CD4-positive, alpha-beta T cell treated with Interferon alpha-2 for 1 hour (primary cell): ENCODE results near the gene PTBP2.
A peak's percentile ranks its signal among the peaks of the same experiment; 100 is the strongest.

ENCODE experiments used
- DNase-seq, 2 donors: peaks; one replicate each; pipeline ENCODE4 v3.0.0-alpha.2; 2020 to 2022

The PTBP2 gene, protein sequence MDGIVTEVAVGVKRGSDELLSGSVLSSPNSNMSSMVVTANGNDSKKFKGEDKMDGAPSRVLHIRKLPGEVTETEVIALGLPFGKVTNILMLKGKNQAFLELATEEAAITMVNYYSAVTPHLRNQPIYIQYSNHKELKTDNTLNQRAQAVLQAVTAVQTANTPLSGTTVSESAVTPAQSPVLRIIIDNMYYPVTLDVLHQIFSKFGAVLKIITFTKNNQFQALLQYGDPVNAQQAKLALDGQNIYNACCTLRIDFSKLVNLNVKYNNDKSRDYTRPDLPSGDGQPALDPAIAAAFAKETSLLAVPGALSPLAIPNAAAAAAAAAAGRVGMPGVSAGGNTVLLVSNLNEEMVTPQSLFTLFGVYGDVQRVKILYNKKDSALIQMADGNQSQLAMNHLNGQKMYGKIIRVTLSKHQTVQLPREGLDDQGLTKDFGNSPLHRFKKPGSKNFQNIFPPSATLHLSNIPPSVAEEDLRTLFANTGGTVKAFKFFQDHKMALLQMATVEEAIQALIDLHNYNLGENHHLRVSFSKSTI

DNA sequence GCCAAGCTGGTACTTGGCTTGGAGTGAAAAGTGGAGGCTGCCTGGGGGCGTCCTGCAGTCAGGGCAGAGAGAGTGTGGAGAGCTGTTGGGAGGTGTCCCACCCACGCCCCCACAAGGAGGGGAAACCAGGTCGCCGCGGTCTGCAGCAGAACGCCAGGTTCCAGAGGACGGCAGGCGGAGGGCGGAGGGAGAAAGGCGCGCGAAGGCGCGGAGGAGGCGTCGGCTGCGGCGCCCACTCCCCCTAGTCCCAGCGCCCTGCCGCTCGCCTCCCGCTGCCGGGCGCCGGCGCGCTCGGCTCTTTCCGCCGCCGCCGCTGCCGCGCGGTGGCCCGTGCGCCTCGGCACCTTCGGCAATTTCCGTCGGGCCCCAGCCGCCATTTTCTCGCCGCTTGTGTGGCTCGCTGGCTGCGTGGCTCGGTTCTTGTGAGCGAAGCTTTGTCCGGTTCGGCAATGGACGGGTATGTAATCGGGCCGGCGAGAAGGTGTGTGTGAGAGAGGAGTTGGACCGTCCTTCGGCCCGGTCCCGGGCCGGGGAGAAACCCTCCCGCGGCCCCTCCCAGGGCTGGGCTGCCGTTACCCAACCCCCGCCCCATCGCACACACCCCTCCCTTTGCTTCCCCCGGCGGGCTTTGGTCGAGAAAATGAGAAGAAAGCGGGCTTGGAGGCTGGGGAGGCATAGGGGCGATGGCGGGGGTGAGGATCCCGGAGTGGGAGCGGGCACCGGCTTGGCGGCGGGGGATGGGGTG, at the start of gene PTBP2:
TSS of gene PTBP2 (plus strand) at position 369 of the 745 bp plus-strand sequence. CDS start at position 450, 81 bp downstream.
- peak; percentile 76 to 84 for DNase-seq

DNA sequence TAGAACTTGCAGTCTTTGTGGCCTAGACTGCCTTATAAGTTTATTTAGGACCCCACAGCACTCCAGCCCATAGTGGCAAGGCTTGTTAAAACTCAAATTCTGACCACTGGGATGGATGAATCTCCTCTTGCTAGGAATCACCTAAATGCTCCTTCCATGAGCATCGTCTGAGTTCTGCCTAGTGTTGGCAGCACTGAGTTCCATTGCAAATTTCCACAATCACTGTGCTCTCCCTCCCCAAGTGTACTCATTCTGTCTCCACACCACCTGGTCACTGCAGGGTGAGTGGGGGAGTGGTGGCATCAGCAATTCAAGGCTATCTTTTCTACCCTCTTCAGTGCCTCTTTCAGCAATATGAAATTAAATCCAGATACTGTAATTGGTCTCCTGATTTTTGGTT, 46.7 kb upstream of the PTBP2 start:
- DNase-seq, result no peak

DNA sequence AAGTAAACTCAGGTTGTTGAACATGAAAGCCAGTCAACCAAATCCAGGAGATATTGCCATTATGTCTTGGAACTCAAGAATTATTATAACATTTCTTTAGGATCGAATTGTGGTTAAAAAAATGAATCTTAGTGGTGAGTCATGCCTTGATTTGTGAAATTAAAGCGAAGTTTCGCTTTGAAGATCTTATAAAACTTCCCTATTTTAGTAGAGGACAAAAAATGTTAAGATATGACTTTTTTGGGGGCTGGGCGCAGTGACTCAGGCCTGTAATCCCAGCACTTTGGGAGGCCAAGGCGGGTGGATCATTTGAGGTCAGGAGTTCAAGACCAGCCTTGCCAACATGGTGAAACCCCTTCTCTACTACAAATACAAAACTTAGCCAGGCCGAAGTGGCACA, 39.5 kb upstream of the PTBP2 start:
- DNase-seq, result no peak

DNA sequence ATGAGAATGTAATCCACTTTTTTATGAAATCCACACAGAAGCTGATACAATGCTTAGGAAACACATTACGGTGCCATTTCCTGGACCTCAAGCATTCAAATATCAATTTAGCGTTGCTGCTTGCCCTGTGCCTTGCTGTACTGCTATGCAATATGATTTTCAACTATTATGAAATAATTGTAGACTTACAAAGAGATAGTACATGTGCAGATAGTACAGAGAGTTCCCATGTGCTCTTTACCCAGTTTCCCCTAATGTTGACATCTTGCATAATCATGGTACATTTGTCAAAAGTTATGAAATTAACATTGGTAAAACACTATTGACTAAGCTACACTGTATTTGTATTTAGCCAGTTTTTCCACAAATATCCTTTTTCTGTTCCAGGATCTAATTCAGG, 37.7 kb upstream of the PTBP2 start:
- DNase-seq, result no peak

DNA sequence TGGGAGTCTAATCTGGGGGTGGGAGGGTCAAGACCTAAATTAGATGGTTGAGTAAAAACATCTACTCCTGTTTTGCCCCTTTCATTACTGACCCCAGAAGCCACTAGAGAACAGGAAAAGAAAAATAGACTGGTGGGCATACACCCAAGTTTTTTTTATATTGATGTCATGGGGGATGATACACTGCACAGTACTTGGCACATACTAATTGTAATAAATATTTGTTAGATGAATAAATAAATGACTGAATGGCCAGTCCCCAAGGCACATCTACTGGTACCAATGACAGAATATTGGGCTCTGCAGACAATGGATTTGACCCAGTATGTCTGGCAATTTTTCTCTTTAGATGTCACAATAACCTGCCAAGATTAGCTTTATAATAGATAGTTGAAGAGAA, 36.8 kb upstream of the PTBP2 start:
- DNase-seq, result no peak

DNA sequence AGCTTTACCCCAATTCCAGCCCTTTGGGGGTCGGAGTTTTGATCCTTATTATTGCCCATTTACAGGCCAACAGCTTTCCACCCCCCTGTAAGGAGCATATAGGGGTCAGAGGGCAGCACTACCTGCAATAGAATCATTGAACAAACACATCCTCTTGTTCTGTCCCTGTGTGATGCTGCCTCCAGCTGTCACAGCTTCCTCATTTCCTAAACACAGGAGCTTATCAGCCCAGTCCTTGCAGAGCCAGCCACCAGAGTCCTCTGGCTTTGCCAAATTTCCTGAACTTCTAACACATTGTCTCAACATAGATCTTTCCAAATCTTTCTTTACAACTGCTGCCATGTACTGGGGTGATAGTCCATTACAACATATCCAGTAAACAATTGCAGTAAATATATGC, 32.8 kb upstream of the PTBP2 start:
- DNase-seq, result no peak

DNA sequence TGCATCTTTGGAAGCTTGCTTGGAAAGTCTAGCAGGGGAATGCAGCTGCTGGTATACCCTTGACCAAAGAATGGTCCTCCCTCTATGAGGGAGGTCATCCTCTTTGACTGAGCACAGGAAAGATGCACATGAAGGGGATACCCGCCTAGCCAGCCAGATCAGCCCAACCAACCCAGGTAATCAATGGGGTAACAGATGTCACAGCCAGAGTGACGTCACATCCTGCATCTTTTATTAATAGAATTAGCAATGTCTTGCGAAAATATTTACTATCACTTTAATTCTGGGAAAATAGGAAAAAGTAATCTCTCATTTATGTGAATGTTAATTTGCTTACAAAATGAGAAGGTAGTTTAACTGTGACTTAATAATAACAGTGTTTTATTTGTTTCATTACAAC, 25.6 kb upstream of the PTBP2 start:
- no peak for DNase-seq

DNA sequence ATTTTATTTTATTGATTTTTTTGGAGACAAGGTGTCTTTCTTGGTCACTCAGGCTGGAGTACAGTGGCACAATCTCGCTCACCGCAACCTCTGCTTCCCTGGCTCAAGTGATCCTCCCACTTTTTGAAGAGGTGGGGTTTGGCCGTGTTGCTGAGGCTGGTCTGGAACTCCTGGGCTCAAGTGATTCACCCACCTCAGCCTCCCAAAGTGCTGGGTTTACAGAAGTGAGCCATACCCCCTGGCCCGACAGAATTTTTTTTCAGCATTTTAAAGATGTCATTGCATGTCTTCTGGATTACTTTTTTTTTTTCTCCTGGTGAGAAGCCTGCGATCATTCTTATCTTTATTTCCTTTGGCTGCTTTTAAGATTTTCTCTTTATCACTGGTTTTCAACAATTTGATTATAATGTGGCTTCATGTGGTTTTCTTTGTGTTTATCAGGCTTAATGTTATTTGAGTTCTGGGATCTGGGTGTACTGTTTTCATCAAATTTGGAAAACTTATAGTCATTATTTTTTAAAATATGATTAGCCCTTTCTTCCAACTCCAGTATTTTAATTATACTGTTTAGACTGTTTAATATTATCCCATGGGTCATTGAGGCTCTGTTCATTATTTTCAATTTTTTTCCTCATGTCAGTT, 23.1 kb upstream of the PTBP2 start:
- no peak for DNase-seq

DNA sequence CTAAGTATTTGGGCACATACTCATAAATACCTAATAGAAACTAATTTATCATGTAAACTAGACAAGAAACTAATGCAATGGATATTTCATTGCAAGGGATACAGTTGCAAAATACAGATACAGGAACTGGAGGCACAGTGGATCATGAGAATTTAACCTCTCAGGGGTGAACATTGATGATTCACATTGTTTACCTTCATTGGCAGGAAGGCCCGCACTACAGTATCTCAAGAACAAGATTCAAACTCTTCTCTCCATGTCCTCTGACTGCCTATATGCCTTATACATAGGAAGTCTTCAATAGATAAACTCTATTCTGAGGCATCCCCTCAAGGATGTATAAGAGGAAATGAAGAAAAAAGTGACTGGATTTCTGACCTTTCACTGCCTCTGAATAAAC, 18.4 kb upstream of the PTBP2 start:
- DNase-seq, result no peak

DNA sequence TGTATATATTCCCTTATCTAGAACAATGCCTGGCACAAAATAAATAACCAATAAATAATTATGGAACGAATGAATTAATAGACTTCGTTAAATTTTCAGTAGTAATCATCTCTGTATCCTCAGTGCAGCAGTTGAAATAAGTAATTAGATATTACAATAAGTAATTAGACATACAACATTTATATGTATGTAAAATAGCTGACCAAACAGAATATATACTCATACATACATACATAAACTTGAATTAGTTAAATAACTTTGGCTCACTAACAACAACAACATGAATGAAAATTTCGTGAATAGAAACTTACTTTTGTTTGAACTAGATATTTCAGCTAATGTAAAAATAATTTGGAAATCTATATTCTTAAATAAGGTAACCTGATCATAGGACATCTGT, 14.6 kb upstream of the PTBP2 start:
- DNase-seq, result no peak

DNA sequence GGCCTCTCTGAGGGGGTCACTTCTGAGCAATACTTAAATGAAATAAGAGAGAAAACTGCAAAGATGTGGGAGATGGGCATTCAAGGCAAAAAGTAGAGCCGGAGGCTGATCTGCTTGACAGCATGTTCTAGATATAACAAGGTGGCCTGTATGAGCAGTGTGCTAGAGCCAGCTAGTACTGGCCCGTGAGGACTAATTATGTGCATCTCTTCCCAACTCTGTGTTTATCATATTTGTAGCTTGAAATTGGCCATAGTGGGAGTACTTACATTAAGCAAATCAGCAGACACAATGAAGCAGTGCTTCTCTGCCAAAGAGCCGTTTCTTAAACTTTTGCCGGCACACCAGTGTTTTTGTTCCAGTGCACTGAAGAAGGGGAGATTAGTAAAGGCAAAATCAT, 13.1 kb upstream of the PTBP2 start:
- DNase-seq, result no peak

DNA sequence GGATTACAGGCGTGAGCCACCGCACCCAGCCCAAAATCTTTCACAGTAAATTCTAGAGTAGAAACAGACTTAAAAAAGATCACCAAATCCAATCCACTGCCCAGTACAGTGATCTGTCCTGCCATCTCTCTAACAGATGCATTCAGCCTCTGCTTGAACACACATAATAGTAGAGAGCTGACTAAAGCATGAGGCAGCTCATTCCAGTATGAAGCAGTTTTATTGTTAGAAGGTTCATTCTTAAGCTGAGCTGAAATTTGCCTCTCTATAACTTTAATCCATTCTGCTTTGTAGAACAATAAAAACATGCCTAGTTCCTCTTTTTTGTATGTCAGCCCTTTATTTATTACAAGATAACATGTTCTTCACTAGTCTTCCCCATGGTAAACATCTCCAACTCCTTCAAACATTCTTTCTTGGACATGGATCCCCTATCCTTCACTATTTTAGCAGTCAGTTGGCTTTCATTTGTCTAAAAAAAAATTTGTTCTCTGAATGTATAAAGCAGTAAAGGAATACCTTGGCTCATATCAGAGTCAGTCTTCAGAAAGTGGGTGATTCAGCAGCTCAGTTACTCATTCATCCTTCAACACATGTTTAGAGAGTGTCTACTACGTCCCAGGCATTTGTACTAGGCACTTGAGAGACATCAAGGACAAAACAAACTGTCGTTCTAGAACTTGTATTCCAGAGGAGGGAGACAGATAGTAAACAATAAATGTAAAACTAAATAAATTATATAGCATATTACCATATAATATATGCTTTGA, 10.7 kb upstream of the PTBP2 start:
- DNase-seq, result no peak

DNA sequence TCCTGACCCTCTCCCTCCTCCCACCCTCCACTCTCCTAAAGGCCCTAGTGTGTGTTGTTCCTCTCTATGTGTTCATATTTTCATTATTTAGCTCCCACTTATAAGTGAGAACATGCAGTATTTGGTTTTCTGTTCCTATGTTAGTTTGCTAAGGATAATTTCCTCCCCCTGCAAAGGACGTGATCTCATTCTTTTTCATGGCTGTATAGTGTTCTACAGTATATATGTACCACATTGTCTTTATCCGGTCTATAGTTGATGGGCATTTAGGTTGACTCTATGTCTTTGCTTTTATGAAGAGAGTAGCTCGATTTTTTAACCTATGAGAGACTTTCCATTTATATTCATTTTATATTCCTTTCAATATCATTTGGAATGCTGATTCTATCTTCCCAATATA, 7.9 kb upstream of the PTBP2 start:
- DNase-seq, result no peak

DNA sequence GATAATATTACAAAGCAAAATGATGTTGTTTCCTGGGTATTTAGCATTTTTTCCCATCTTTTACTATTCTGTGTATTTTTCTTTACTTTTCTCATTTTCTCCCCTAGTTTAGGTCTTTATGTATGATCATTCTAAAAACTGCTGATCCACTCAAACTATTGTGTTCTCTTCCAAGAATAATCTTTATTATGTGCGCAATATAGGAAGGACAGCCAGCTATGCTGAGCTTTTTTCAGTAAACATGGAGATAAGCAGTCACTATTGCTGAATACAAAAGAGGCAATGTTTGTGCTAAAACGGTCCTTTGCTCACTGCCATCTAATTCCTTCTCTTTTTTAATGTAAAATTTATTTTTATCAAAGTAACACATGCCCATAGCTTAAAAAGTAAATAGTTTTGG, 6.7 kb upstream of the PTBP2 start:
- no peak for DNase-seq

DNA sequence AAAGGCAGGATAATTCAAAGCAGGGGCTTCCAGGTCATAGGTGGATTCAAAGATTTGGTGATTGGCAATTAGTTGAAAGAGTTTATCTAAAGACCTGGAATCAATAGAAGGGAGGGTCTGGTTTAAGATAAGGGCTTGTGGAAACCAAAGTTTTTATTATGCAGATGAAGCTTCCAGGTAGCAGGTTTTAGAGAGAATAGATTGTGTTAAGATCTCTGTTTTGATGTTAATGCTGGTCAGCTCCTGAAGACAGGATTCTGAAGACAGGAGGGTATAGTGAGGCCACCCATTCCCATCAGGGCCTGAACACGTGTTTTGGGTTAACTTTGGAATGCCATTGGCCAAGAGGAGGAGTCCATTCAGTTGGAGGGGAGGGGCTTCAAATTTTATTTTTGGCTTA, 6.1 kb upstream of the PTBP2 start:
- DNase-seq, result no peak

DNA sequence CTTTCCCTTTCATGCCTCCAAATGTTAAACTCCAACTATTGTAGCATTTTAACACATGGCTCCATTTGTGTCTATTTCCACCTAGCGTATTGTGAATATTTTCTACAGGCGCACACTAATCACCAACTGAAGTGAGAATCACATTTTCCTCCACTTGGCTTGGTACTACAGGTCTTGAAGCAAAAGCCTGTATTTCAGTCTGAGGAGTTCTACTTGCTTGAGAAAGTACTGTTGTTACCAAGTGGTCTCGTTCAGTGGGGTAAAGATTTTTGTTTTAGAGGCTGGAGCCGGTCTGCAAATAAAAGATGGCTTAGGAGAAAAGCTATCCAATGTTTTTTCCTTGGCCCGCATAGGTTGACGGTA, 550 bp upstream of the PTBP2 start:
- DNase-seq, result no peak

DNA sequence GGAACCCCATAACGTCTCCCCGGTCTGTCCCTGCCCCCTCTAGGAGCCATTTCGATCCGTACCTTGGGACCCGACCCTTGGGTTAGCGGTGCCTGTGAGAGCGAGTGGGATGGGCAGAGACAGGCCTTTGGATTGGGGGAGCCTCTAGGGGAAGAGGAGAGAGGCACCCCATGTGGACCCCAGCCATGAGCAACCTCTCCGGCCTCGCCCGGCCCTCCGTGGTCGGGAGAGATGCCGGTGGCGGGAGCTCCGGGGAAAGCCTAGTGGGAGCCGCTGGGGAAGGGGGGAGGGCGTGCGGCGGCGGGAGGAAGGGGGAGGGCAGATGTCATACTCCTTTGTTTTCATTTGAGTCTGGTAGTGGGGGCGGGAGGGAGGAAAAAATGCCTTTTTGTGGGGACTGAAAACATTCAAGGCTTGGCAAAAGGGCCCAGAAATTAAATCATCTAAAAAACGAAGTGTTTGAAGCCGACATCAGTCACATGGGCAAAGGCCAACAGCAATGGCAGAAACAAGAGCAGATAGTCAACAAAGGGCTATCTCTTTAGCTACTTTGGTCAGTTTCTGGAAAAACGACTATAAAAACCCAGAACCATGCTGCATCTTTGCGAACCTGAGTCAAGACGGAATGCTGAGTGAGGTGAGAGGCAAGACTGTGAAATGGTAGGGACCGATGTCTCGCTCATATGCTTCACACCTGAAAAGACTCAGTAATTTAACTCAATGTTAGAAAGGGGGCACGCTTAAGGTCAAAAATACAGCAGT, 758 bp downstream of the PTBP2 start:
- DNase-seq, result no peak

DNA sequence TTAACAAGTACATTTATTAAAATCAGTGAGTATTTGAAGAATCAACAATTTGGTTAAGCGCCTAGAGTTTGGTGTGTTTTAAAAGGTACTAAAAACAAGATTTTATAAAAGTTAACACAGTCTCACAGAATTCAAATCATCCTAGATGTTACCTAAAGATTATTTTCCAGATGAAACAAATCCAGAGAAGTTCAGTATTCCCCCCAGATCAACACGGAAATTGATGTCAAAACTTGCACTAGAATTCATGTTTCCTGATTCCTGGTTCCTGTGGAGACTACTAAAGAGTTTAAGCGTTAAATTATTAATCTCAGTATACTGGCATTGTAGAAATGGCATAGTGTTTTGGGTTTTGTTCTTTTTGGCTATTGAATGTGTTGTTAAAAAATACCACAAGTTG, 1.4 kb downstream of the PTBP2 start:
- no peak for DNase-seq

DNA sequence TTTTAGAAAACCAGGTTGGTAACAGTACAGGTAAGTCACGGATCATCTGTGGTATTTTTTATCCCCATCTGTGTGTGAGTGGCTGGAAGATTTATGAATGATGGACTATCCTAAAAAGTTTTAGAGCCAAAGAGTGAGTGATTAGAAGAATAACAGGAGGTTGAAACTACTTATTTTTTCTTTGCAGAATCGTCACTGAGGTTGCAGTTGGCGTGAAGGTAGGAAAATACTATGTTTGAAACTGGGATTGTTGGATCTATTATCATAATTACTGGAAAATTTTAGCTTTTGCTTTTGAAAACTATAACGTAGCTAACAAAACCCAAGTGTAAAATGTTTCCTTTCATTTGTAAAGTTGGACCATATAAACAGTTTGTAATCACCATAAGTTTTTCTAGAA, 1.8 kb downstream of the PTBP2 start:
- no peak for DNase-seq

DNA sequence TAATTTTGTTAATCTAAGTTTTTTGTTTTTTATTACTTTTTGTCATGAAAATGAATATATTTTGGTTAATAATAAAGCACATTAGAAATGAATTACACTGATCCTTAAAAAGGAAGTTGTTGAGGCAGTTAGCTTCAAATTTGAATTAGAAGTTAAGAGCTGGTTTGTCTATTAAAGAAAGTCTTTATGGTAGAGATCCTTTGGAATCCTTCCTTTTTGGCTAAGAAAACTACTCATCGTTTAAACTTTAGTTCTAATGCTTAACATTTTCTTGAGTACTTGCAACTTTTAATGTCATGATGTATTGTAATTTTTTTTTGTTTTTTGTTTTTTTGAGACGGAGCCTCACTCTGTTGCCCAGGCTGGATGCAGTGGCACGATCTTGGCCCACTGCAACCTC, 2.4 kb downstream of the PTBP2 start:
- no peak for DNase-seq

DNA sequence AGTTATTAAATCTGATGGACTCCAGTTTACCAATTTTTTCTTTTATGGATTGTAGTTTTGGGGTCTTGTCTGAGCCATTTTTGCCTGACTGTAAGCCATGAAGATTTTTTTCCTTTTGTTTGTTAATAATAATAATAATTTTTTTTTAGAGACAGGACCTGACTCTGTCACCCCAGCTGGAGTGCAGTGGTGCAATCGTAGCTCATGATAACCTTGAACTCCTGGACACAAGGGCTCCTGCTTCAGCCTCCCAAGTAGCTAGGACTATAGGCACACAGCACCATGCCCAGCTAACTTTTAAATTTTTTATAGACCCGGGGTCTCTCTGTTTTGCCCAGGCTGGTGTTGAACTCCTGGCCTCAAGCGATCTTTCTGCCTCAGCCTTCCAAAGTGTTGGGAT, 6.3 kb downstream of the PTBP2 start:
- DNase-seq, result no peak

DNA sequence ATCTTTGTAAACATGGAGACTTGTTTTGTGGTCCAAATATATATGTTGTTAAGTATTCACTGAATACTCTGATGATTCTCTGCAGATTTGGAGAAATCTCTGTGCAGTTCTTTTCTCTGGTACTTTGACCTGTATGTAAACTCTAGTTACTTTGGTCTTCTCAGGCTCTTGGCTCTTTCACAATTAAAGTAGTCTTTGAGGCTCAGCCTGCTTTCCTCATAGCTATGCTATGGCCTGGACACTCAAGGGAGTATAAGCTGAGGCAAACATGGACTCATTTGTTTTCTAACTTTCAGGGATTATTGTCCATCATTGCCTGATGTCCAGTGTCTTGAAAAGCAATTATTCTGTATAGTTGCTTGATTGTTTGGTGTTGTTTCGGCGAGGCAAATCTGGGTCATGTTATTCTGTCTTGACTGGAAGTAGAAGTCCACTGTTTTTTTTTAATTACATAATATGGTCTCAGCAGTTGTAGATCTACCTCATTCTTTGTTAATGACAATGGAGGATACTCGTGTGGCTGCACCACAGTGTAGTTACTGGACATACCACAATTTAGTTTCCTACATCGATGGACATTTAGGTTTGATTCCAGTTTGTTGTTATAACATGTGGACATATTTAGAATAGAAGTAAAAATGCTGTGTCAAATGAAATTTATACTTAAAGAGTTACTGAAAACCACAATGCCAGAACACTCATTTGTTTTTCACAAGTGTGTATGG, 9.2 kb downstream of the PTBP2 start:
- DNase-seq, result no peak
